Kidney epithelial cell (primary cell): ENCODE measurements around the gene TBC1D21. TPM values are rescaled to one million over a fixed set of nuclear protein-coding genes. Genes with fewer than 3 reads are reported as not detected.

ENCODE experiments used
- DNase-seq: peaks from one replicate; pipeline ENCODE4 v3.0.0-alpha.2; 2010; ENCODE audit warnings: low read depth
- H3K27me3 ChIP-seq: 2 replicates; pipeline ENCODE4 v1.6.0; 2011; ENCODE audit warnings: low read length; ENCODE audit not compliant: control insufficient read depth, insufficient read depth
- H3K36me3 ChIP-seq: 2 replicates; pipeline ENCODE4 v1.5.1; 2011; ENCODE audit warnings: low read length; ENCODE audit not compliant: control insufficient read depth, insufficient read depth
- H3K4me3 ChIP-seq: 2 replicates; pipeline ENCODE4 v1.5.1; 2011; ENCODE audit warnings: low read depth, mild to moderate bottlenecking, control low read depth, low read length
- CTCF ChIP-seq: IDR thresholded peaks from 2 replicates; pipeline ENCODE4 v1.5.1; 2011; ENCODE audit warnings: mild to moderate bottlenecking, moderate library complexity, low read length, control low read depth, inconsistent platforms; ENCODE audit not compliant: insufficient read depth, poor library complexity, severe bottlenecking
- total RNA-seq: library from RNA; depleted of rRNA; stranded (reverse); fragments of >200 nt; gene quantifications from 2 replicates; pipeline ENCODE4 v1.2.3, GENCODE V29; 2015

Gene TBC1D21
- total RNA-seq, 1 donor from 2014 or later = not detected

- no peak for DNase-seq
- no peak for TF ChIP-seq CTCF
- peaks cover 4% of the 10 kb centered on the region for H3K27me3 ChIP-seq
- H3K4me3 ChIP-seq = no peak overlapping the region
- no peaks in the 10 kb centered on the region for H3K36me3 ChIP-seq
These were observed 6.1 kb downstream of the TBC1D21 start for GRCh38 chr15:73879426-73879825.

- Histone ChIP-seq H3K36me3 (no peaks in the 10 kb centered on the region), H3K27me3 (peaks cover 6% of the 10 kb centered on the region), H3K4me3 (no peak overlapping the region)
- no peak for DNase-seq
- TF ChIP-seq CTCF = no peak
These were observed 8.4 kb downstream of the TBC1D21 start for GRCh38 chr15:73881579-73882320.

- no peaks in the 10 kb centered on the region for H3K36me3 ChIP-seq
- no peak overlapping the region for H3K4me3 ChIP-seq
- TF ChIP-seq CTCF = no peak
- no peak for DNase-seq
- H3K27me3 ChIP-seq = peaks cover 9% of the 10 kb centered on the region
These were observed 9.5 kb downstream of the TBC1D21 start for GRCh38 chr15:73882761-73883419.

GRCh38 chr15:73884159-73884558 is 10.8 kb downstream of the TBC1D21 start:
- H3K36me3 ChIP-seq = no peaks in the 10 kb centered on the region
- no peak overlapping the region for H3K4me3 ChIP-seq
- H3K27me3 ChIP-seq = peaks cover 9% of the 10 kb centered on the region
- no peak for DNase-seq
- TF ChIP-seq CTCF = no peak

- H3K27me3 ChIP-seq = peaks cover 13% of the 10 kb centered on the region
- H3K4me3 ChIP-seq = no peak overlapping the region
- no peaks in the 10 kb centered on the region for H3K36me3 ChIP-seq
- TF ChIP-seq CTCF = no peak
- DNase-seq = no peak
These were observed 12.8 kb downstream of the TBC1D21 start for GRCh38 chr15:73885954-73886700.
